ENCODE measurements around the gene HIGD1A. TPM values are rescaled to one million over a fixed set of nuclear protein-coding genes. Genes with fewer than 3 reads are reported as not detected.

Gene HIGD1A
- total RNA-seq, 4 donors from 2014 or later = 123 to 156 (median 139) TPM

- intact Hi-C loops (cut with DNase I; ENCODE audit: low total_unique reads) = no loop called here
- Histone ChIP-seq H3K27me3 (no peaks in the 10 kb centered on the region), H3K4me3 (no peak overlapping the region), H3K9me3 (no peaks in the 10 kb centered on the region), H3K4me1 (peaks cover 0 to 2% of the 10 kb centered on the region in 2 donors), H3K36me3 (no peaks in the 10 kb centered on the region), H3K27ac (no peak overlapping the region)
- TF ChIP-seq POLR2A (IDR thresholded peaks at IDR 0.05) = no peak
- TF ChIP-seq, protein P1, sequence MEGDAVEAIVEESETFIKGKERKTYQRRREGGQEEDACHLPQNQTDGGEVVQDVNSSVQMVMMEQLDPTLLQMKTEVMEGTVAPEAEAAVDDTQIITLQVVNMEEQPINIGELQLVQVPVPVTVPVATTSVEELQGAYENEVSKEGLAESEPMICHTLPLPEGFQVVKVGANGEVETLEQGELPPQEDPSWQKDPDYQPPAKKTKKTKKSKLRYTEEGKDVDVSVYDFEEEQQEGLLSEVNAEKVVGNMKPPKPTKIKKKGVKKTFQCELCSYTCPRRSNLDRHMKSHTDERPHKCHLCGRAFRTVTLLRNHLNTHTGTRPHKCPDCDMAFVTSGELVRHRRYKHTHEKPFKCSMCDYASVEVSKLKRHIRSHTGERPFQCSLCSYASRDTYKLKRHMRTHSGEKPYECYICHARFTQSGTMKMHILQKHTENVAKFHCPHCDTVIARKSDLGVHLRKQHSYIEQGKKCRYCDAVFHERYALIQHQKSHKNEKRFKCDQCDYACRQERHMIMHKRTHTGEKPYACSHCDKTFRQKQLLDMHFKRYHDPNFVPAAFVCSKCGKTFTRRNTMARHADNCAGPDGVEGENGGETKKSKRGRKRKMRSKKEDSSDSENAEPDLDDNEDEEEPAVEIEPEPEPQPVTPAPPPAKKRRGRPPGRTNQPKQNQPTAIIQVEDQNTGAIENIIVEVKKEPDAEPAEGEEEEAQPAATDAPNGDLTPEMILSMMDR (IDR thresholded peaks at IDR 0.05 in 4 of 5, conservative IDR thresholded peaks at IDR 0.05 in 1 of 5) = no peak
- in situ Hi-C loops (cut with MboI; ENCODE audit: low sequenced_read_pairs in 4 of 4) = no loop called here
- DNase-seq (no peak), ATAC-seq (no peak)
Observed at GRCh38 chr3:42752961-42753360, 51.3 kb downstream of the HIGD1A start.

GRCh38 chr3:42752441-42752840, 51.8 kb downstream of the HIGD1A start:
- Histone ChIP-seq H3K36me3 (no peaks in the 10 kb centered on the region), H3K27ac (no peak overlapping the region), H3K27me3 (no peaks in the 10 kb centered on the region), H3K9me3 (no peaks in the 10 kb centered on the region), H3K4me1 (peaks cover 0 to 7% of the 10 kb centered on the region in 2 donors), H3K4me3 (no peak overlapping the region)
- no peak for ATAC-seq
- DNase-seq = no peak
- in situ Hi-C loops (cut with MboI; ENCODE audit: low sequenced_read_pairs in 4 of 4) (no loop called here), intact Hi-C loops (cut with DNase I; ENCODE audit: low total_unique reads) (no loop called here)
- TF ChIP-seq, protein P1 (IDR thresholded peaks at IDR 0.05 in 4 of 5, conservative IDR thresholded peaks at IDR 0.05 in 1 of 5) = no peak
- no peak for TF ChIP-seq POLR2A (IDR thresholded peaks at IDR 0.05)

DNA sequence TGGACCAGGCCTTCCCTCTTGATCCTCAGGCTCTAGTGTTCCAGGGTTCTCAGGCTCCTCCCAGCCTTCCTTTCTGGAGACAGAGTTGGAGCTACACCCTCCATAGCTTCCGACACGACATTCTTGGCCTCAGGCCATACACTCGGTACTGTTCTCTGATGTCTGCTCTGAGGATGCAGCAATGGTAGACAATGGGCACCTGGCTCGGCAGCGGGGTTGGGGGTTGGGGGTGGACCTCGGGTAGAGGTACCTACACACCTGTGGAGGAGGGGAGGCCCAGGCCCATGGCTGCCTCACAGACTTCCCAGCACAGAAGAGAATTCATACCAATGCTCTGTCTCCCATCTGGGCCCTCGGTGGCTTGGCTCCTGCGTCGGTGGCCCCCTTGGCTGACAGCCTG, 52.7 kb downstream of the HIGD1A start:
- intact Hi-C loops (cut with DNase I; ENCODE audit: low total_unique reads) (no loop called here), in situ Hi-C loops (cut with MboI; ENCODE audit: low sequenced_read_pairs in 4 of 4) (no loop called here)
- Histone ChIP-seq H3K27me3 (no peaks in the 10 kb centered on the region), H3K4me1 (peaks cover 4 to 10% of the 10 kb centered on the region in 2 donors), H3K9me3 (no peaks in the 10 kb centered on the region), H3K4me3 (no peak overlapping the region), H3K36me3 (no peaks in the 10 kb centered on the region), H3K27ac (no peak overlapping the region)
- no peak for TF ChIP-seq POLR2A (IDR thresholded peaks at IDR 0.05)
- TF ChIP-seq, protein P1 (IDR thresholded peaks at IDR 0.05 in 4 of 5, conservative IDR thresholded peaks at IDR 0.05 in 1 of 5) = no peak
- DNase-seq = no peak
- ATAC-seq = no peak

GRCh38 chr3:42750834-42751233, 53.5 kb downstream of the HIGD1A start:
- TF ChIP-seq, protein P1 (IDR thresholded peaks at IDR 0.05 in 4 of 5, conservative IDR thresholded peaks at IDR 0.05 in 1 of 5) = no peak
- TF ChIP-seq POLR2A (IDR thresholded peaks at IDR 0.05) = no peak
- Histone ChIP-seq H3K27me3 (no peaks in the 10 kb centered on the region), H3K4me1 (peaks cover 12 to 18% of the 10 kb centered on the region in 2 donors), H3K4me3 (no peak overlapping the region), H3K36me3 (no peaks in the 10 kb centered on the region), H3K9me3 (no peaks in the 10 kb centered on the region), H3K27ac (no peak overlapping the region)
- intact Hi-C loops (cut with DNase I; ENCODE audit: low total_unique reads) = loop anchor here (1.0 kb wide), 1 partner anchor 169 kb away; no protein-coding TSS in a partner anchor
- in situ Hi-C loops (cut with MboI; ENCODE audit: low sequenced_read_pairs in 4 of 4) = no loop called here
- no peak for ATAC-seq
- no peak for DNase-seq

GRCh38 chr3:42749753-42750231, 54.5 kb downstream of the HIGD1A start:
- intact Hi-C loops (cut with DNase I; ENCODE audit: low total_unique reads) = loop anchor here (1.0 to 10.0 kb wide), 2 partner anchors 167 to 525 kb away; no protein-coding TSS in a partner anchor
- H3K4me3 ChIP-seq = no peak overlapping the region
- TF ChIP-seq, protein P1 (IDR thresholded peaks at IDR 0.05 in 4 of 5, conservative IDR thresholded peaks at IDR 0.05 in 1 of 5) = peak; percentile 20 to 62 (median 47)
- no peak for TF ChIP-seq POLR2A (IDR thresholded peaks at IDR 0.05)
- H3K27me3 ChIP-seq = no peaks in the 10 kb centered on the region
- H3K9me3 ChIP-seq = no peaks in the 10 kb centered on the region
- in situ Hi-C loops (cut with MboI; ENCODE audit: low sequenced_read_pairs in 4 of 4) = loop anchor here (5.0 to 25.0 kb wide), 4 partner anchors 95 to 167 kb away; partner anchors contain the start of genes SEC22C (in 4 of the 4), ZBTB47 (in 2 of the 4) and SS18L2 (in 1 of the 4)
- DNase-seq = no peak
- H3K27ac ChIP-seq = peak overlapping the region; percentile 37 to 99 (median 90)
- ATAC-seq = peak; percentile 43 to 61
- H3K4me1 ChIP-seq = peaks cover 14 to 24% of the 10 kb centered on the region in 2 donors
- H3K36me3 ChIP-seq = no peaks in the 10 kb centered on the region

Data from gastrocnemius medialis (tissue), 4 donors.